HepG2 (cell line): Measurements from ENCODE around the gene KLRF1. TPM values are rescaled to one million over a fixed set of nuclear protein-coding genes. Genes with fewer than 3 reads are reported as not detected.

Source experiments
- ATAC-seq: fragments of 200-7000 bp; cut with Tn5 transposase; 3 replicates; pipeline ENCODE4 v1.9.1; 2020; ENCODE audit warnings: mild to moderate bottlenecking, moderate library complexity
- Bru-seq: library from RNA; stranded (reverse); fragments of 400-500 nt; gene quantifications from one replicate; lab custom pipeline; 2021; lab: Mats Ljungman, UMichigan
- BruChase-seq, 2 experiments: library from RNA; stranded (reverse); fragments of 400-500 nt; gene quantifications; one replicate each; lab custom pipeline; 2021; lab: Mats Ljungman, UMichigan
- BruUV-seq: library from RNA; stranded (reverse); fragments of 400-500 nt; replicated peaks from 2 replicates; lab custom pipeline; 2021; lab: Mats Ljungman, UMichigan
- CTCF ChIA-PET: fragments of 300-600 bp; formaldehyde crosslinking; extraction: SDS; loops from one replicate; lab custom pipeline; 2021; ENCODE audit warnings: low total read pairs, inconsistent platforms, low intra/inter-chr PET ratio; lab: Yijun Ruan, JAX
- POLR2A ChIA-PET: fragments of 350-600 bp; sonication (Branson Sonifier 250); formaldehyde crosslinking; loops from one replicate; lab custom pipeline; 2020; ENCODE audit warnings: antibody characterized with exemption, inconsistent platforms; lab: Yijun Ruan, JAX
- DNase-seq: peaks from one replicate; pipeline ENCODE4 v3.0.0-alpha.2; 2015; ENCODE audit warnings: low spot score
- FAIRE-seq: peaks from 3 replicates; lab custom pipeline; 2011; peaks lifted over from hg19 to GRCh38; lab: Jason Lieb, UNC
- H2AFZ ChIP-seq: one replicate; pipeline ENCODE4 v1.6.1; 2011; ENCODE audit warnings: low read length, inconsistent platforms
- H3K27ac ChIP-seq: fragments of 300-600 bp; 3 replicates; pipeline ENCODE4 v1.8.0; 2011; ENCODE audit warnings: mixed run types, mild to moderate bottlenecking, mixed read lengths, low read length, inconsistent platforms; ENCODE audit not compliant: insufficient read depth; ENCODE audit errors: extremely low read length
- H3K27me3 ChIP-seq, 2 experiments: fragments of 200-600 bp in 1 of 2; 2 replicates in 1 of 2; 3 replicates in 1 of 2; pipeline versions ENCODE4 v1.6.0 to v1.8.0; 2011; ENCODE audit warnings: low read length in 2 of 2, mild to moderate bottlenecking in 2 of 2, moderate library complexity in 2 of 2, inconsistent platforms in 1 of 2; ENCODE audit not compliant: insufficient read depth in 2 of 2, control insufficient read depth in 1 of 2
- H3K36me3 ChIP-seq, 2 experiments: fragments of 200-600 bp in 1 of 2; replicated peaks in 1 of 2; 2 replicates in 1 of 2; 3 replicates in 1 of 2; pipeline versions ENCODE4 v1.5.1 to v1.8.0; 2011; ENCODE audit warnings: low read length in 2 of 2, inconsistent platforms in 1 of 2; ENCODE audit not compliant: insufficient read depth in 2 of 2, control insufficient read depth in 1 of 2
- H3K4me1 ChIP-seq: 2 replicates; pipeline ENCODE4 v1.5.1; 2012; ENCODE audit warnings: low read length, inconsistent platforms; ENCODE audit not compliant: insufficient read depth
- H3K4me2 ChIP-seq: 2 replicates; pipeline ENCODE4 v1.6.0; 2011; ENCODE audit warnings: low read depth, low read length, inconsistent platforms
- H3K4me3 ChIP-seq, 3 experiments: fragments of 200-600 bp in 1 of 3; sonication (generic), shearing (Covaris generic) in 1 of 3; replicated peaks in 1 of 3; 2 replicates each; pipeline ENCODE4 v1.5.1; 2011 to 2016; ENCODE audit warnings: low read length in 3 of 3, inconsistent platforms in 2 of 3, low read depth in 2 of 3, mild to moderate bottlenecking in 2 of 3, control low read depth in 1 of 3, mixed read lengths in 1 of 3; ENCODE audit not compliant: insufficient read depth in 1 of 3
- H3K79me2 ChIP-seq: one replicate; pipeline ENCODE4 v1.6.1; 2011; ENCODE audit warnings: low read length, inconsistent platforms; ENCODE audit not compliant: insufficient read depth
- H3K9ac ChIP-seq: 2 replicates; pipeline ENCODE4 v1.6.0; 2011; ENCODE audit warnings: mild to moderate bottlenecking, low read depth, low read length, inconsistent platforms; ENCODE audit not compliant: insufficient read depth
- H3K9me3 ChIP-seq: 2 replicates; pipeline ENCODE4 v1.5.1; 2012; ENCODE audit warnings: mild to moderate bottlenecking, low read length
- H4K20me1 ChIP-seq: 2 replicates; pipeline ENCODE4 v1.6.0; 2011; ENCODE audit warnings: inconsistent platforms, mild to moderate bottlenecking, low read length, moderate library complexity; ENCODE audit not compliant: insufficient read depth
- FOXA3 ChIP-seq: IDR thresholded peaks from 2 replicates; pipeline ENCODE4 v1.6.1; 2016; ENCODE audit warnings: missing genetic modification reagents, missing compliant biosample characterization
- TEAD3 ChIP-seq: optimal IDR thresholded peaks from 2 replicates; pipeline ENCODE3; 2016; ENCODE audit warnings: borderline replicate concordance
- WGBS: methylation state at CpG from one replicate; pipeline ENCODE4 v1.1.6; 2017; ENCODE audit warnings: low lambda C conversion rate; 5-methylcytosine and 5-hydroxymethylcytosine counted together
- in situ Hi-C: cut with HindIII; loops from 2 replicates; pipeline ENCODE4 v1.10.0; 2017; ENCODE audit warnings: low pct_unique_long_range_greater_than_20kb; ENCODE audit not compliant: extremely low pct_ligation_motif_present
- intact Hi-C: fragments of 100-400 bp; cut with micrococcal nuclease; formaldehyde crosslinking; loops from one replicate; pipeline ENCODE4 v1.10.0; 2022; ENCODE audit not compliant: unreplicated experiment
- long read RNA-seq, 2 experiments: library from RNA in 1 of 2; library from polyadenylated mRNA in 1 of 2; stranded (forward) in 1 of 2; unstranded in 1 of 2; transcript quantifications; one replicate each; pipeline ENCODE4 v2.0.0, GENCODE V29; 2019 to 2022
- polyA minus RNA-seq, 3 experiments: library from RNA; depleted of rRNA, polyadenylated mRNA; stranded (reverse); fragments of >200 nt; gene quantifications; 2 replicates each; pipeline ENCODE4 v1.2.3, GENCODE V29; 2011; ENCODE audit warnings: low replicate concordance in 1 of 3
- polyA plus RNA-seq, 8 experiments: library from polyadenylated mRNA; depleted of rRNA in 3 of 8; stranded (reverse) in 7 of 8; unstranded in 1 of 8; fragments of >200 nt; fragmentation: Illumina TruSeq in 4 of 8; extraction: Trizol in 4 of 8; gene quantifications; 2 replicates each; pipeline versions ENCODE4 v1.2.1 to v1.2.3, GENCODE V29; 2011 to 2016; ENCODE audit warnings: low read depth in 4 of 8, missing spikeins in 1 of 8, mixed read lengths in 1 of 8; ENCODE audit not compliant: insufficient read depth in 1 of 8
- total RNA-seq, 5 experiments: library from RNA; depleted of rRNA; stranded (reverse); fragments of >200 nt; fragmentation: Illumina TruSeq; extraction: Trizol; gene quantifications; 2 replicates each; pipeline ENCODE4 v1.2.3, GENCODE V29; 2016; ENCODE audit warnings: low read depth in 1 of 5
- TF ChIP-seq, protein P1 (sequence below): sonication (generic); formaldehyde crosslinking; IDR thresholded peaks from 2 replicates; pipeline ENCODE4 v1.8.0; 2022; ENCODE audit warnings: missing genetic modification reagents, mild to moderate bottlenecking, moderate library complexity, borderline replicate concordance

KLRF1 gene
- total RNA-seq (2016; rRNA removed; fragmentation: Illumina TruSeq; extraction: Trizol) (not detected in 2 replicates), polyA plus RNA-seq (2011; rRNA removed) (not detected in 2 replicates), polyA minus RNA-seq (2011; rRNA and poly(A)+ RNA removed; ENCODE audit: low replicate concordance) (not detected in 2 replicates), Bru-seq, nascent RNA (percentile 6 among the genes with signal in this experiment), BruChase-seq, experiment 1, labeled RNA remaining after a 6-hour chase (not detected), BruChase-seq, experiment 2, labeled RNA remaining after a 2-hour chase (percentile 6 among the genes with signal in this experiment)
- total RNA-seq (2016; cell fraction: cytosol; rRNA removed; fragmentation: Illumina TruSeq; extraction: Trizol; ENCODE audit: low read depth) = not detected in 2 replicates
- total RNA-seq (2016; cell fraction: insoluble cytoplasmic fraction; rRNA removed; fragmentation: Illumina TruSeq; extraction: Trizol) = not detected in 2 replicates
- not detected in 2 replicates for total RNA-seq (2016; cell fraction: membrane; rRNA removed; fragmentation: Illumina TruSeq; extraction: Trizol)
- not detected in 2 replicates for total RNA-seq (2016; cell fraction: nucleus; rRNA removed; fragmentation: Illumina TruSeq; extraction: Trizol)
- polyA plus RNA-seq (2011; cell fraction: cytosol; rRNA removed) = not detected in 2 replicates
- polyA plus RNA-seq (2011; cell fraction: nucleus; rRNA removed) = not detected in 2 replicates
- not detected in 2 replicates for polyA plus RNA-seq (2012)
- polyA plus RNA-seq (2016; cell fraction: cytosol; fragmentation: Illumina TruSeq; extraction: Trizol; ENCODE audit: low read depth) = not detected in 2 replicates
- polyA plus RNA-seq (2016; cell fraction: insoluble cytoplasmic fraction; fragmentation: Illumina TruSeq; extraction: Trizol; ENCODE audit: low read depth) = not detected in 2 replicates
- not detected in 2 replicates for polyA plus RNA-seq (2016; cell fraction: membrane; fragmentation: Illumina TruSeq; extraction: Trizol; ENCODE audit: low read depth)
- polyA plus RNA-seq (2016; cell fraction: nucleus; fragmentation: Illumina TruSeq; extraction: Trizol; ENCODE audit: insufficient read depth, low read depth) = not detected in 2 replicates
- polyA minus RNA-seq (2011; cell fraction: cytosol; rRNA and poly(A)+ RNA removed) = not detected in 2 replicates
- polyA minus RNA-seq (2011; cell fraction: nucleus; rRNA and poly(A)+ RNA removed) = not detected in 2 replicates
- long read RNA-seq, experiment 1 = 0 reads
- long read RNA-seq, experiment 2 = 0 reads

DNA sequence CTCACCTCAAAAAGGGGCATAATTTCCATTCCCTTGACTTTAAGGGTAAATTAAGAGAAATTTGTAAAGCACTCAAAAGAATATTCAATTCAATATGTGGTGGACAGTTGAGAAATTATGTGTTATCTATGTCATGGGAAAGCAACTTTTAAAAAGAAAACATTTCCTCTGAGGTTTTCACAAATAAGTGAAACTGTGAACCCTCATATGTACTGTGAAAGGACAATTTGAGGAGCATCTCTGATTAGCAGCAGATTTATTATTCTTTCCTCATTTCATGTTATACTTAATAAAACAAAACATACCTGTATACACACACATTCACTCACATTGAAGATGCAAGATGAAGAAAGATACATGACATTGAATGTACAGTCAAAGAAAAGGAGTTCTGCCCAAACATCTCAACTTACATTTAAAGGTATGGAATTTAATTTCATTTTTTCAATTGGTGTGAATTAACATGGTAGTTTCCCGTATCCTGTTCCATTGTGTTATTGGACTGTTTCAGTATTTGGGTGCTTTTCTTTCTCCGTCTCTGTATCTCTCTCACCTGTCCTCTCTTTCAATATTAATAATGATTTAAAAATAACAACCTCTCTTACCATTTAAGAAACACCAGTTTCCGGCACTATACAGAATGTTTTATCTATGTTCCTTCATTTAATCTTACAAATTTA is at the start of gene KLRF1:
Gene KLRF1, plus strand, starts transcription at position 273 of the 680 bp plus-strand sequence. Its CDS starts 64 bp downstream, at position 337.
- no TSS peak for BruUV-seq
- H3K36me3 ChIP-seq = no peaks in the 10 kb centered on the region
- no peaks in the 10 kb centered on the region; a peak in 1 of 5 replicates for H3K27me3 ChIP-seq
- no peak within 1 kb of the TSS for H3K4me3 ChIP-seq
- H3K9ac ChIP-seq = no peak within 1 kb of the TSS
- no peaks in the 10 kb centered on the region for H3K9me3 ChIP-seq
- WGBS = 2% methylated on average over 3 of the region's 3 CpGs
- ATAC-seq = no peak
- TF ChIP-seq, protein P1, sequence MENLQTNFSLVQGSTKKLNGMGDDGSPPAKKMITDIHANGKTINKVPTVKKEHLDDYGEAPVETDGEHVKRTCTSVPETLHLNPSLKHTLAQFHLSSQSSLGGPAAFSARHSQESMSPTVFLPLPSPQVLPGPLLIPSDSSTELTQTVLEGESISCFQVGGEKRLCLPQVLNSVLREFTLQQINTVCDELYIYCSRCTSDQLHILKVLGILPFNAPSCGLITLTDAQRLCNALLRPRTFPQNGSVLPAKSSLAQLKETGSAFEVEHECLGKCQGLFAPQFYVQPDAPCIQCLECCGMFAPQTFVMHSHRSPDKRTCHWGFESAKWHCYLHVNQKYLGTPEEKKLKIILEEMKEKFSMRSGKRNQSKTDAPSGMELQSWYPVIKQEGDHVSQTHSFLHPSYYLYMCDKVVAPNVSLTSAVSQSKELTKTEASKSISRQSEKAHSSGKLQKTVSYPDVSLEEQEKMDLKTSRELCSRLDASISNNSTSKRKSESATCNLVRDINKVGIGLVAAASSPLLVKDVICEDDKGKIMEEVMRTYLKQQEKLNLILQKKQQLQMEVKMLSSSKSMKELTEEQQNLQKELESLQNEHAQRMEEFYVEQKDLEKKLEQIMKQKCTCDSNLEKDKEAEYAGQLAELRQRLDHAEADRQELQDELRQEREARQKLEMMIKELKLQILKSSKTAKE = no peak
- TF ChIP-seq FOXA3 (CRISPR knock-in tag) (no peak), TEAD3 (CRISPR knock-in tag) (no peak)
- in situ Hi-C loops = no loop called here
- no peak for DNase-seq
- H3K4me2 ChIP-seq = no peak within 1 kb of the TSS
- ChIA-PET CTCF (no interaction called here), POLR2A (no interaction called here)
- H3K27ac ChIP-seq = no peak within 1 kb of the TSS
- no peaks in the 10 kb centered on the region for H4K20me1 ChIP-seq
- intact Hi-C loops = no loop called here
- H3K4me1 ChIP-seq = no peaks in the 10 kb centered on the region
- H3K79me2 ChIP-seq = no peaks in the 10 kb centered on the region
- no peak within 1 kb of the TSS for H2AFZ ChIP-seq
- no peak for FAIRE-seq
